K562 (cell line): ENCODE results near the gene AIG1. TPM values are rescaled to one million over a fixed set of nuclear protein-coding genes. Genes with fewer than 3 reads are reported as not detected.
A peak's percentile ranks its signal among the peaks of the same experiment; 100 is the strongest.

ENCODE experiments used
- ATAC-seq: fragments of 200-7000 bp; cut with Tn5 transposase; 3 replicates; pipeline ENCODE4 v1.9.1; 2020; ENCODE audit warnings: moderate library complexity
- BruUV-seq: library from RNA; stranded (reverse); fragments of 400-500 nt; replicated peaks from 2 replicates; lab custom pipeline; 2021; lab: Mats Ljungman, UMichigan
- CTCF ChIA-PET: fragments of 300-600 bp; formaldehyde crosslinking; extraction: SDS; loops from one replicate; lab custom pipeline; 2021; ENCODE audit warnings: low intra/inter-chr PET ratio; lab: Yijun Ruan, JAX
- POLR2A ChIA-PET: fragments of 300-600, 350-650 bp; sonication (Branson Sonifier 250); formaldehyde crosslinking; extraction: SDS; loops from one replicate; lab custom pipeline; 2021; ENCODE audit warnings: antibody characterized with exemption, inconsistent platforms; lab: Yijun Ruan, JAX
- DNase-seq, 4 experiments: peaks; one replicate each; pipeline versions ENCODE4 v3.0.0 to v3.0.0-alpha.2; 2011 to 2018; ENCODE audit warnings: low spot score in 3 of 4, mixed read lengths in 3 of 4; ENCODE audit errors: extremely low read depth in 1 of 4
- FAIRE-seq: peaks from 2 replicates; lab custom pipeline; 2011; peaks lifted over from hg19 to GRCh38; lab: Jason Lieb, UNC
- H2AFZ ChIP-seq: 2 replicates; pipeline ENCODE4 v1.6.0; 2011; ENCODE audit warnings: low read depth, low read length, control low read depth, inconsistent platforms
- H3K27ac ChIP-seq: fragments of 200-600 bp; 3 replicates; pipeline ENCODE4 v1.8.0; 2011; ENCODE audit warnings: low read depth, mild to moderate bottlenecking, control low read depth, inconsistent platforms, low read length, moderate library complexity, mixed read lengths; ENCODE audit errors: extremely low read depth
- H3K27me3 ChIP-seq, 2 experiments: fragments of 300-600 bp in 1 of 2; 2 replicates in 1 of 2; 3 replicates in 1 of 2; pipeline versions ENCODE4 v1.6.0 to v1.8.0; 2011; ENCODE audit warnings: inconsistent platforms in 2 of 2, low read length in 2 of 2, mild to moderate bottlenecking in 1 of 2, mixed read lengths in 1 of 2, moderate library complexity in 1 of 2; ENCODE audit not compliant: control insufficient read depth in 2 of 2, insufficient read depth in 2 of 2
- H3K36me3 ChIP-seq: fragments of 300-600 bp; 3 replicates; pipeline ENCODE4 v1.8.0; 2011; ENCODE audit warnings: mild to moderate bottlenecking, low read length, inconsistent platforms; ENCODE audit not compliant: control insufficient read depth, insufficient read depth
- H3K4me1 ChIP-seq, 2 experiments: fragments of 200-600 bp in 1 of 2; replicated peaks in 1 of 2; 2 replicates in 1 of 2; 3 replicates in 1 of 2; pipeline versions ENCODE4 v1.5.1 to v1.8.0; 2011; ENCODE audit warnings: inconsistent platforms in 2 of 2, low read length in 2 of 2, mild to moderate bottlenecking in 1 of 2, mixed read lengths in 1 of 2, moderate library complexity in 1 of 2; ENCODE audit not compliant: control insufficient read depth in 2 of 2, insufficient read depth in 2 of 2
- H3K4me2 ChIP-seq: 2 replicates; pipeline ENCODE4 v1.6.1; 2011; ENCODE audit warnings: low read length, control low read depth, inconsistent platforms, mixed read lengths; ENCODE audit not compliant: insufficient read depth
- H3K4me3 ChIP-seq: fragments of 200-600 bp; sonication (generic), shearing (Covaris generic); 2 replicates; pipeline ENCODE4 v1.5.1; 2016; ENCODE audit warnings: control low read depth, inconsistent platforms
- H3K79me2 ChIP-seq: fragments of 200-600 bp; 3 replicates; pipeline ENCODE4 v1.8.0; 2011; ENCODE audit warnings: low read length, inconsistent platforms; ENCODE audit not compliant: control insufficient read depth, insufficient read depth
- H3K9ac ChIP-seq, 2 experiments: 2 replicates each; pipeline versions ENCODE4 v1.6.0 to v1.6.1; 2011; ENCODE audit warnings: low read depth in 2 of 2, low read length in 2 of 2, control low read depth in 1 of 2, inconsistent platforms in 1 of 2, mild to moderate bottlenecking in 1 of 2, mixed read lengths in 1 of 2; ENCODE audit not compliant: insufficient read depth in 1 of 2
- H3K9me1 ChIP-seq: one replicate; pipeline ENCODE4 v1.6.0; 2011; ENCODE audit warnings: inconsistent platforms, mild to moderate bottlenecking, low read length, moderate library complexity; ENCODE audit not compliant: control insufficient read depth, insufficient read depth
- H3K9me3 ChIP-seq: replicated peaks from 2 replicates; pipeline ENCODE4 v1.5.1; 2011; ENCODE audit warnings: low read depth, low read length, inconsistent platforms; ENCODE audit not compliant: control insufficient read depth, insufficient read depth
- H4K20me1 ChIP-seq: replicated peaks from 2 replicates; pipeline ENCODE4 v1.6.1; 2011; ENCODE audit warnings: low read length, inconsistent platforms, mixed read lengths; ENCODE audit not compliant: control insufficient read depth, insufficient read depth
- CTCF ChIP-seq, 3 experiments: IDR thresholded peaks in 2 of 3; conservative IDR thresholded peaks in 1 of 3; 2 replicates each; pipeline ENCODE4 v1.5.1; 2011 to 2012; ENCODE audit warnings: low read length in 3 of 3, mild to moderate bottlenecking in 3 of 3, control low read depth in 2 of 3, improper control_type of control experiment in 1 of 3, inconsistent platforms in 1 of 3, low read depth in 1 of 3, mixed read lengths in 1 of 3, moderate library complexity in 1 of 3; ENCODE audit not compliant: insufficient read depth in 2 of 3
- NR1H2 ChIP-seq: sonication (generic); formaldehyde crosslinking; IDR thresholded peaks from 2 replicates; pipeline ENCODE4 v1.4.0; 2020; ENCODE audit warnings: mild to moderate bottlenecking, missing genetic modification reagents
- NR2F6 ChIP-seq: fragments of 450-650 bp; formaldehyde crosslinking; IDR thresholded peaks from 2 replicates; pipeline ENCODE4 v1.4.0; 2020; ENCODE audit warnings: mild to moderate bottlenecking
- RUNX1 ChIP-seq: sonication (generic); IDR thresholded peaks from 2 replicates; pipeline ENCODE4 v1.6.1; 2016; ENCODE audit warnings: antibody characterized with exemption, low read depth
- U2AF2 ChIP-seq: fragments of 200-400 bp; formaldehyde crosslinking; optimal IDR thresholded peaks from 2 replicates; pipeline ENCODE3; 2017; ENCODE audit warnings: low read depth, mild to moderate bottlenecking, low read length
- ZEB2 ChIP-seq: fragments of 450-650 bp; IDR thresholded peaks from 2 replicates; pipeline ENCODE4 v1.6.1; 2016
- ZNF12 ChIP-seq: sonication (generic); formaldehyde crosslinking; IDR thresholded peaks from 2 replicates; pipeline ENCODE4 v1.4.0; 2020; ENCODE audit warnings: mild to moderate bottlenecking, missing genetic modification reagents
- WGBS: fragments of 100-300 bp; shearing (Covaris generic); methylation state at CpG from one replicate; pipeline ENCODE4 v1.1.6; 2016; ENCODE audit warnings: low coverage, mixed read lengths; ENCODE audit not compliant: insufficient coverage; ENCODE audit errors: missing lambda C conversion rate; 5-methylcytosine and 5-hydroxymethylcytosine counted together
- in situ Hi-C: fragments of 300-500 bp; cut with MboI; formaldehyde crosslinking; loops from 4 replicates; pipeline ENCODE4 v1.15.0; 2018; ENCODE audit warnings: inconsistent platforms, mixed read lengths
- intact Hi-C: fragments of 100-400 bp; cut with micrococcal nuclease; formaldehyde crosslinking; loops from 2 replicates; pipeline ENCODE4 v1.14.2; 2022
- polyA plus RNA-seq, 8 experiments: library from polyadenylated mRNA; depleted of rRNA in 4 of 8; stranded (reverse) in 5 of 8; unstranded in 3 of 8; fragments of >200 nt; fragmentation: Nextera tagmentation in 2 of 8; fragmentation: Illumina TruSeq in 1 of 8; extraction: Ambion mirVana in 2 of 8; extraction: Trizol in 1 of 8; gene quantifications; 2 replicates each; pipeline versions ENCODE4 v1.2.1 to v1.2.3, GENCODE V29; 2011 to 2014; ENCODE audit warnings: inconsistent platforms in 1 of 8, missing spikeins in 1 of 8
- total RNA-seq, 7 experiments: library from RNA; depleted of rRNA in 6 of 7; stranded (reverse); fragments of >200 nt in 6 of 7; fragmentation: Illumina TruSeq in 2 of 7; extraction: Trizol in 2 of 7; gene quantifications; 2 replicates each; pipeline versions ENCODE4 v1.2.1 to v1.2.3, GENCODE V29; 2011 to 2021; ENCODE audit warnings: low replicate concordance in 1 of 7

The AIG1 gene
- total and polyA plus RNA-seq, 9 of the 15 experiments (the other 6 are each of a cell fraction or from before 2014, with no cell fraction given): 74.8 to 333 (median 127) TPM

- Histone ChIP-seq H3K36me3 (no peaks in the 10 kb centered on the region), H2AFZ (no peak overlapping the region), H3K9ac (no peak overlapping the region), H3K79me2 (no peaks in the 10 kb centered on the region), H4K20me1 (no peaks in the 10 kb centered on the region), H3K9me1 (no peaks in the 10 kb centered on the region), H3K9me3 (no peaks in the 10 kb centered on the region; the same call in 1 of the 2 replicates), H3K4me1 (peaks cover 0 to 3% of the 10 kb centered on the region in 2 experiments; a peak in 1 of 5 replicates), H3K27me3 (no peaks in the 10 kb centered on the region), H3K4me3 (no peak overlapping the region), H3K27ac (no peak overlapping the region), H3K4me2 (no peak overlapping the region)
- FAIRE-seq (no peak), ATAC-seq (peak; percentile 83), DNase-seq (no peak)
- ChIA-PET POLR2A (no interaction called here), CTCF (no interaction called here)
- 18% methylated on average over 1 of the region's 1 CpG for WGBS
- BruUV-seq: no TSS peak
- in situ Hi-C loops: no loop called here
- TF ChIP-seq RUNX1 (no peak), NR2F6 (CRISPR knock-in tag) (no peak), CTCF (IDR thresholded peaks at IDR 0.05 in 2 of 3, conservative IDR thresholded peaks at IDR 0.05 in 1 of 3; ENCODE audit: insufficient read depth in 2 of 3, low read depth in 1 of 3, low read length in 3 of 3) (0 out of 6 replicates have a peak, but pooled peaks of 2 of the 3 experiments have one; percentile 28), ZNF12 (CRISPR knock-in tag) (no peak), NR1H2 (CRISPR knock-in tag) (no peak), ZEB2 (no peak), U2AF2 (no peak)
- intact Hi-C loops: loop anchor here (10.0 kb wide), 1 partner anchor 199 kb away; no protein-coding TSS in a partner anchor
Measured at GRCh38 chr6:143023695-143024094, 37.0 kb upstream of the AIG1 start.
